HG03565 (cell line): ENCODE measurements around the gene RBM47.
"Not testable (repeated sequence)": the region's sequence is repeated elsewhere in the genome, so short reads cannot be mapped to it uniquely, and the experiment has no call there.

Experiments used
- ATAC-seq: cut with Tn5 transposase; IDR thresholded peaks from one replicate; pipeline ENCODE4 v1.9.1; 2021; ENCODE audit warnings: mild to moderate bottlenecking, moderate library complexity; ENCODE audit not compliant: unreplicated experiment

Gene RBM47

GRCh38 chr4:40564815-40565483 lies 64.7 kb downstream of the RBM47 start:
- ATAC-seq: no peak

DNA sequence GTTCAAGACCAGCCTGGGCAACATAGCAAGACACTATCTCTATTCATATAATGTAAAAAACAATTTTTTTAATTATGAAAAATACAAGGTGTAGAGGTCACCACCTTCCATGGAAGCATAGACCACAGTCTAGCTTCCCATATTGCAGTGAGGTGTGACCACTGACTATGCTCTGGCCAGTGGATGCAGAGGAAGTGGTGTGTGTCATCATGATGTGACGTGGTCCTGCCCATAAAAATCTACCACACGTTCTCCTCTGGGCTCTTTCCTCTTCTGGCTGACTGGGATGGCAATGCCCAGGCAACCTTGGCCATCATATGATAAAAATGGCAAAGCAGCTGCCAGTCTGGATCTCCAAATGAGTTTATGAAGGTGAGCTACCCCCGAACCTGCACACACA lies 65.7 kb downstream of the RBM47 start:
- ATAC-seq: no peak

- ATAC-seq: no peak
Observed at GRCh38 chr4:40563401-40563800, 66.3 kb downstream of the RBM47 start.

DNA sequence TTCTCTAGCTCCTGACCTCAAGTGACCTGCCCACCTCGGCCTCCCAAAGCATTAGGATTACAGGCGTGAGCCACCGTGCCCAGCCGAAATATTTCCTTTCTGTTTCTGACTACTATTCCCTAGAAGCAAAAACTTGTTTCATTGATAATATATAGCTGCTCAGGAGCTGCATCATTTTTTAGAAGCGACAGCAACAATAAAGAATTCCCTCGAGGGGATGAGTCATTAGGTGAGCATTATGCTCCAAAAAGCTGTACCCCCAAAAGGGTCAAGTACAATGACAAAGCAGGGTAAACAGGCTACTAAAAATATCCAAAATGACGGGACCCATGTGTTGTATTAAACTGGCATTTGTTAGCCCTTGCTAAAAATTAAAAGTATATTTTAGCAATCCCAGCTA lies 67.0 kb downstream of the RBM47 start:
- no peak for ATAC-seq

- no peak for ATAC-seq
Observed at GRCh38 chr4:40562208-40562607, 67.5 kb downstream of the RBM47 start.

DNA sequence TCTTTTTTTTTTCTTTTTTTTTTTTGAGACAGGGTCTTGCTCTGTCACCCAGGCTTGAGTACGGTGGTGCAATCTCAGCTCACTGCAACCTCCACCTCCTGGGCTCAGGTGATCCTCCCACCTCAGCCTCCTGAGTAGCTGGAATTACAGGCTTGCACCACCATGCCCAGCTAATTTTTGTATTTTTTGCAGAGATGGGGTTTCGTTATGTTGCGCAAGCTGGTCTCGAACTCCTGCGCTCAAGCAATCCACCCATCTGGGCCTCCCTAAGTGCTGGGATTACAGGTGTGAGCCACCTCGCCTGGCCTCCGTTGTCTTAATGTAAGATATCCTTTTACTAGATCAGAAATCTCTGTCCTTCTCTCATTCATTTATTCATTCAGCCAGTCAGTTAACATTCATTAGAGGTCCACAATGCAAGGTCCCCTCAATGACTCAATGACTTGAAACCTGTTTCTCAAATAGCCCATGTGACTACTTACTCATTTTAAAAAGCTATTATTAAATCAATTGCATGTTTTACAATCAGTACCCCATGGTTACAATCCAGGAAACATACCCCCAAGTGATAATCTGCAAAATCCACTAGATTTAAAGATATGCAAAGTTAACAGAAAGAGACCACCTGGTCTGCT lies 68.0 kb downstream of the RBM47 start:
- not testable (repeated sequence) for ATAC-seq

- ATAC-seq: peak; percentile 65
Observed at GRCh38 chr4:40559585-40560465, 69.8 kb downstream of the RBM47 start.

DNA sequence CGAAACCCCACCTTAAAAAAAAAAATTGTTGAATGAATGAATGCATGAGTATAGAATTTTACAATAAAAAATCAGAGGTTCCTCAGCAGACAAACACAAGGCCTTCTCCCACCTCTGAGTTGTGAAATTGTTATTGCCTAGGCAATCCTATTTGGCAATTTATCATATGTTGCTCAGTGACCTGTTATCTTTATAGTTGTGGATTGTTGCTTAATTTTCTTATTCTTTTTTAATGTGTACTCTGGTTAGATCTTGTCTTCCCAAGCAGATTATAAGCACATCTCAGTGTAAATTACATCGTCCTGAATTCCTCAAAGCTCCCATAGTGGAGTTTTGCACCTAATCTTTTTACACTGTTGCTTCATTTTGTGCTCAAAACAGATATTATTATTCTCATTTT lies 71.9 kb downstream of the RBM47 start:
- no peak for ATAC-seq

- ATAC-seq: no peak
Observed at GRCh38 chr4:40555176-40555900, 74.3 kb downstream of the RBM47 start.

GRCh38 chr4:40554641-40555040 lies 75.0 kb downstream of the RBM47 start:
- ATAC-seq: not testable (repeated sequence)

DNA sequence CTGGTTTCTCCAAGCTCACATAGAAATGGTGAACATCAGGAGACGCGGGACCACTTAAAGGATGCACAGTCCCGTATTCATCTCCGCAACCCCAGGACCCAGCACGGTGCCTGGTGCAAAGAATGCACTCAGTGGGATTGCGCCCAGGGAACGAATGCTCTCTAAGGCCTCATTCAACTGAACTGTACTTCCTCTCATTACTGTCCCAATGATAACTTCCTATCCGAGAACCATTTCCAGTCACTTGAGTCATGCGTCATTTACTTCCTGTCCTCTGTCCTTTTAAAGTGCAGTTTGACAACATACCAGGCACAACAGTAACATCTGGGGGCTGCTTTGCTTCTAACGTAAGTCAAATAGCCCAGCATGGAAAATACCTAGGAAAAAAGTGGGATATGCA lies 75.7 kb downstream of the RBM47 start:
- no peak for ATAC-seq

DNA sequence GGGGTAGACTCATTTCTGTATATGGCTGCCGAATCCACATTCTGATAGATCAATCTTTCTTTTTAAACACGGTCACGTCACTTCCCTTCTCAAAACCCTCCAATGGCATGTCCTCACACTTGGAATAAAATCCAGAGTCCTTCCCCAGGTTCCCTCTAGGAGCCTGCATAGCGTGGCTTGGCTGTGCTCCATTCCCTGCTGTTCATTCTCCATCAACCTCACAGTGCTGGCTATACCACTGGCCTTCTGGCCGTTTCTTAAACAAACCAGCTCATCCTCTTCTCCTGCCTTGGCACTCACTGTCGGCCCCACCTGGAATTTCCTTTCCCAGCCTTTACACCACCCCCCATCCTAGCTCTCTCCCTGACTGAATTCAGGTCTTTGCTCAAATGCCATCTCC lies 77.1 kb downstream of the RBM47 start:
- no peak for ATAC-seq

- ATAC-seq: not testable (repeated sequence)
Observed at GRCh38 chr4:40551568-40552136, 78.0 kb downstream of the RBM47 start.

GRCh38 chr4:40550948-40551462 lies 78.7 kb downstream of the RBM47 start:
- ATAC-seq: peak; percentile 68

DNA sequence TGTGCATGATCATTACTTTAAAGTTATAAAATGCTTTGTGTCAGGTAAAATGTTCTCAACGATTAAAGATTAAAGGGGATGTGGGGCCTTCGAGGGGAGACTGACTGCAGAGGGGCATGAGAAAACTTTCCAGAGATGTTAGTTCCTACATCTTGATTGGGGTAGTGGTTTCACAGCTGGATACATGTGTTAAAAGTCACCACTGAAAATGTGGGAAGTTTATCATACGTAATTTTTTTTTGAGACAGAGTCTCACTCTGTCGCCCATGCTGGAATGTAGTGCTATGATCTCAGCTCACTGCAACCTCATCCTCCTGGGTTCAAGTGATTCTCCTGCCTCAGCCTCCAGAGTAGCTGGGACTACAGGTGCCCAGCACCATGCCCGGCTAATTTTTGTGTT lies 79.5 kb downstream of the RBM47 start:
- no peak for ATAC-seq

GRCh38 chr4:40548256-40548655 lies 81.4 kb downstream of the RBM47 start:
- no peak for ATAC-seq

DNA sequence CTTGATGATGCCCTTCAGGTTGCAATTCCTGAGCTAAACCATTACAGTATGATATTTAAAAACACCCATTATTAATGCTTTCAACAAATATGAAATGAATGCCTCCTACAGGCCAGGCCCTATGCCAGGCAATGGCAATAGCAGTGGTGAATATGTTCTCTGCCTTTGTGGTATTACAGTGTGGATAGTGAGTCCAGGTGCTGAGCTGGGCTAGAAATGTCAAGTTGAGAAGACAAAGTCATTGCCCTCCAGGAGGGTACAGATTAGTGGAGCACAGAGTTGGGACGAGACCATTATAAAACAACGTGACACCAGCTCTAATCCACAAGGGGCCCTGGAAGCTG lies 81.9 kb downstream of the RBM47 start:
- ATAC-seq: no peak

DNA sequence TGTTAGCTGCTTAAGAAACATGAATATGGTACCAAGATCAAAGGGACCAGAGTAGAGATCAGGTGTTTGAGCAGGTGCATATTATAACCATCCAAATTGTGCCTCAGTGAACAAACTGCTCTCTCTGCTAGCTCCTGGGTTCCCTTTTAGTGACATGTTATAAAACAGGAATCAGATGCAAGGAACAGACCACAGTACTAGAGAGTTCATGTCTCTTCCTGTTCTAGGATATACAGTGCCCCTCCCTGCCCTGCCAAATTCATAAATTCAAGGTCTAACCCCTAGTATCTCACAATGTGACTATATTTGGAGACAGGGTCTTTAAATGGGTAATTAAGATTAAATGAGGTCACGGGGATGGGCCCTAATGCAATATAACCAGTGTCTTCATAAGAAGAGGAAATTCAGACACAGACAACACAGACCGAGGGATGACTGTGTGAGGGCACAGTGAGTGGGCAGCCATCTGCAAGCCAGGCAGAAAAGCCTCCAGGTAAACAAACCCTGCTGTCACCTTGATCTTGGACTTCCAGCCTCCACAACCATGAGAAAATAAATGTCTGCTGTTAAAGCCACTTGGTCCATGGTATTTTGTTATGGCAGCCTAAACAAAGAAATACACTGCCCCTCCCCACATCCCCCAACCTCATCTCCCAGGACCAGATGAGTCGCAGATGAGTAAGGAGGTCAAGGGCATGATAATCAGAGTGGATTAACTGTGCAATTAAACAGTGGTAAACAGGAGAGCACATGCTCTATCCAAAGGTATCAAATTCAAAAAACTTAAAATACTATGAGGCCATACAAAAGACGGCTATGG lies 82.5 kb downstream of the RBM47 start:
- no peak for ATAC-seq

GRCh38 chr4:40546506-40546905 lies 83.2 kb downstream of the RBM47 start:
- no peak for ATAC-seq

GRCh38 chr4:40545487-40545886 lies 84.2 kb downstream of the RBM47 start:
- ATAC-seq: not testable (repeated sequence)
